HG02943 (cell line): ENCODE results near the gene SLC9B2.

ENCODE experiments used
- ATAC-seq: cut with Tn5 transposase; IDR thresholded peaks from one replicate; pipeline ENCODE4 v1.9.1; 2021; ENCODE audit warnings: mild to moderate bottlenecking, low read depth, moderate library complexity; ENCODE audit not compliant: unreplicated experiment

SLC9B2 gene

DNA sequence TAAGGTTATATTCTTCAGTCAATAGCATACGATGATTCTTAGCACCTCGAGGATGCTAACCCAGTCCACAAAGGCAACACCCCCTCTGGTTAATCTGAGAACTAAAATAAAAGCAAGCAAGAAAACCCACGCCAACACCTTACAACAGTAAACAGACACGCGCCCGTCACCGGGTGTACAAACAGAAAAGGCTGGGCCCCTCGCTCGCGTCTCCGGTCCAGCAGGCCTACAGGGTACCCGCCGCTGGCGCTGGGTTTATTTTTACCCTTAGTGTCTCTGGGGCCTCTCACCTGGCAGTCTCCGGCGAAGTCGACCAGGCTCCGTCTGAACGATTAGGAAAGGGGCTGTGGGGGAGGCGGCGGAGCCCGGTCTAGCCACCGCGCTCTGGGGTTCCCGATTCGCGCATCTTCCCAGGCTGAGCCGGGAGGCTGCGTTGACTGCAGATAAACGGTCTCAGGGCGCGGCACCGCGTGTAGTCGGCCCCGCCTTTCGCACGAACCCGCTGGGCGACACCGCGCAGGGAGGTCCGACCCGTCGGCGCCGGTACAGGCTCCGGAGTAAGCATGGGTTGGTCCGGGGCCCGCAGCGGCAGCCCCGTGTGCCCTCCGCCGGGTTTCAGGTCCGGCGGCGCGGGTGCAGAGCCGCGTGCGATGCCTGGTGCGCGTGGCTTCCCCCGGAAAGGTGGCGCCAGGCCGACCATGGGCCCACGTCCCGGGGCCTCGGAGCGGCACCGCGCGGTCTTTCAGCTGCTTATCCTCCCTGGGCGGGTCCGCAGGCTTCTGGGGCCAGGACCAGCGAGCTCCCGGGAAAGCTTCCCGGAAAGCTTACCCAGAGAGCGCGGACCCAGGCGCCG, 441 bp downstream of the SLC9B2 start:
- ATAC-seq = peak; percentile 53

DNA sequence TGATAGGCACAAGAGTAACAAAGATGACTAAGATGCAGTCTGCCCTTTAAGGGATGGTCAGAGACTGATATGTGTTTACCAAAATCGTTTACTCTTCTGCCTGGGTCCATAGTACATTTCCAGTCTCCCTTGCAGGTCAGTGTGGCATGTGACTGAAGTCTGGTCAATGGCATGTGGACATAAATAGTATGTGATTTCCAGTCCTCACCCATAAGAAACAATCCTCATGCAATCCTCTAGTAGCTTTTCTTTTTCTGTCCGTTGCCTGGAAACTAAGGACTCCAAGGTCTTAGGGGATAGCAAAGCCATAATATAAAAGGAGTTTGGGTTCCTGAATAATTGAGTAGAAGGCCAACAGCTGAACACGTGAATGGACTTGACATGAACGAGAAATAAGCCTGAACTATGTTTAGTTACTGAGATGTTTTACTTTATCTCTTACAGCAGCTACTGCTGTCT, 1.1 kb downstream of the SLC9B2 start:
- ATAC-seq = peak; percentile 4

DNA sequence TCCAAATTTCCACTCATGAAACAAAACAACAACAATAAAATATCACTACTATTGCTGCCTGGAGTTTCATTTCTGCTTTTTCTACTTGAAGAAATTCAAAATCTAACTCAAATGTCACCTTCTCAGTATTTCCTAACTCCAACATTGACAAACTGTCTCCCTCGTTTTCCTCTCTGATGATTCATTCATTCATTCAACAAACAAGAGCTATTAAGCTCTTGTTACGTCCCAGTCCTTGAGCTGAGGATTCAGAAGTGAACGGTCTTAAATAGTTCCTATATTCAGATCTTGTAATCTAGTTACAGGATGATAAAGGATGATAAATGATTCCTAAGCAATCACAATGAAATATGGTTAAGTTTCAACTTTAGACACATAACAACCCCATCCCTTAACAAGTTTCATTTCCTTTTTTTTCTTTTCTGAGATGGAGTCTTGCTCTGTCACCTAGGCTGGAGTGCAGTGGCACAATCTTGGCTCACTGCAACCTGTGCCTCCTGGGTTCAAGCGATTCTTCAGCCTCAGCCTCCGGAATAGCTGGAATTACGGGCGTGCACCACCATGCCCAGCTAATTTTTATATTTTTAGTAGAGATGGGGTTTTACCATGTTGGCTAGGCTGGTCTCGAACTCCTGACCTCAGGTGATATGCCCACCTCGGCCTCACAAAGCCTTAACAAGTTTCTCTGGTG, 1.7 kb downstream of the SLC9B2 start:
- ATAC-seq = peak; percentile 32

DNA sequence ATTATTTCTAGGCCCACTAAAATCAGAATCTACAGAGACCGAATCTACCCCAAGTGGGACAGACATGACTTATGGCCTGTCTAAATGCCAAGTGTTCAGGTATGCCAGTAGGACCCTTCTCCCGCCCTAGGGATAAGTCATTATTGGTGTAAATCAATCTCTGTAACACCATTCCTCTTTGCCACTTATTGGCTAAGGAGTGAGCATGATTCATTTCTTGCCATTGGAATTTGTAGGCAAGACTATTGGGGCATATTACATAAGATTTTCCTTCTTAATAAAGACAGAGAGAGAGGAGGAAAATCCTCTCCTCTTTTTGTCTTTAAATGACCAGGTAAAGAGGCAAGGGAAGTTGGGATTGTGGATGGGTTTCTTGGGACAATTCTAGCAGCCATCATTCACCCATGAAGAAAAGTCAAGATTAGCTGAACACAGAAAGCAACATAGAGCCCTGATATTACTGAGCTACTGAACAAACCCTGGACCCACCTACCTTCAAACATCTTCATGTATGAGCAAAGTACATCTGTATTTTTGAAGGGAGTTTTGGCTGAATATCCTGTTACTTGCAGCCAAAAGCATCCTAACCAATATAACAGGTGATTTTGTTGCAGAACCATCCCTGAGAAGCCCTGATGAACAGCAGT, 2.6 kb downstream of the SLC9B2 start:
- ATAC-seq = no peak

DNA sequence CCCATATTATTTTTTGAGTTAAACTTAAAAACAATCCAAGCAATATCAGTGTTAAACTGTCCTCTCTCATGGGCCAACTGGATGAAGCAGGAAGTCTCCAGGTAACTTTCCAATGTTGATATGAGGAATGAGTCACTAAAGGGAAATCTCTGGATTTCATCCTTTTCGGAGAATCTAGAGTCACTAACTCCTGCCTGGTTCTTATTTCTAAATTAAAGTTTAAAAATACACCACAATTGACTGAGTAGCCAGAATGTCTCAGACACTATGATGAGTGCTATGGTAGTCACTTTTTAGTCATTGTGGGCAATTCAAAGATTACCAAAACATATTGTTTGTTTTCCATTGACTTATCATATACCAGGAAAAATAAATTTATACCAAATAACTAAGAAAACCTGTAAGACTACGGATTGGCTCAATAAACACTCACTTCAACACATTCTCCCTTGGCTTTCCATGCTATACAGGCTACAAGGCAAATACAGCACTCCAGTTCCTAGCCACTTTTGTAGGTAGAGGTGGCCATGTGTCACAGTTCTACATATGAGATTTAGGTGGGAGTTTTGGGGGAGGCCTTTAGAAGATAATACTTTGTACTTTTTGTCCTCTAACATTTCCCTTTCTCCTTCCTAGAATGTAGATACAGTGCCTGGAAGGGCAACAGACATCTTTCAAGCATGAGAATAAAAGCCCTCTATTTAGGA, 8.6 kb downstream of the SLC9B2 start:
- ATAC-seq = no peak

DNA sequence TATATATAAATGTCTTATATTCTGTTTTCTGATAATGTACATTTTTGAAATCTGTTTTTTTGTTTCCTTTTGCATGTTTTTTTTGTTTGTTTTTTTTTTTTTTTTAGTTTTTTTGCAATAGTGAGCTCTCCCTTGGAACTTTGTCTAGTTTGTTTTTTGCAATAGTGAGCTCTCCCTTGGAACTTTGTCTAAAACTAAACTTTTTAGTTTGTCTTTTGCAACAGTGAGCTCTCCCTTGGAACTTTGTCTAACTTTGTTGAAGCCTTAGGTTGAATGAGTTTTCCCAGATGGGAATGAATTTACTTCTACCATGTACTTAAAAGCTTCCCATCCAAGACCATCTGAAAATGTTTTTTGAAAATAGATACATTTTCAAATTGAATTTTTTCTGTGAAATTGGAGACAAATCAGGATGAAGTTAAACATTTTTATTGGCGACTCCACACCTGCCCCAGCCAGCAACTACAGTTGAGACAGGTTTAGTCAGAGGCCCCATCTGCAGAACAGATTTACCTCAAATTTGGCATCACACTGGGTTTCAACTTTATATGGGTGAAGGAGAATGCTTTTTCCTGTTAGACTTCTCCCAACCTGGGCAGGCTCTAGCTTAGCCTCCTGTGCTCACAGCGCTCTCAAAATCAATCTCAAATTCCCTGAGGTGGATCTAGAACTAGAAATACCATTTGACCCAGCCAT, 16.0 kb downstream of the SLC9B2 start:
- ATAC-seq = no peak

DNA sequence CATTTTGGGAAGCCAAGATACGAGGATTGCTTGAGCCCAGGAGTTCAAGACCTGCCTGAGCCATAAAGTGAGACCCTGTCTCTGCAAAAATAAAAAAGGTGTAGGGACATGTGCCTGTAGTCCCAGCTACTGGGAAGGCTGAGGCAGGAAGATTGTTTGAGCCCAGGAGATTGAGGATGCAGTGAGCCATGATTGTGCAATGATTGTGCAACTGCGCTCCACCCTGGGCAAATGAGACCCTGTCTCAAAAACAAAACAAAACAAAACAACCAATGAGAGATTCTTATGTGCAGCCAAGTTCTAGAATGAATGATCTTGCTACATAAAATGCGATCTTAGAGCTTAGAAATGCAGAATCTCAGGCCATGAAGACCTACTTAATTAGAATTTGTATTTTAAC, 22.5 kb downstream of the SLC9B2 start:
- no peak for ATAC-seq

DNA sequence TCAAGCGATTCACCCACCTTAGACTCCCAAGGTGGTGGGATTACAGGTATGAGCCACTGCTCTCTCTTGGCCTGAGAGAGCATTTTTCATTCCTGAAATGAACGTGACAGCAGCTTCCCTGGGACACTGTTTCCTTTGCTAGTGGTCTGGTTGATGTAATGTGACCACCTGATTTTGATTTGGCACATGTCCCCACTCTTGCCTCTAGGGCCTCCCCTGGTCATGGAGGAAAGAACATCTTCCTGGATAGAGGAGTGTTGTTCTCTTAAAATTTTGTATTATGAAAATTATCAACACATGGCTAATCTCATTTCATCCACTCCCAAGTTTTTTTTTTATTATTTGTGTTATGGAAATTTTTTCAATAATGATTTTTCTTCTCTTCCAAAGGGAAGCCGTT, 23.8 kb downstream of the SLC9B2 start:
- no peak for ATAC-seq

DNA sequence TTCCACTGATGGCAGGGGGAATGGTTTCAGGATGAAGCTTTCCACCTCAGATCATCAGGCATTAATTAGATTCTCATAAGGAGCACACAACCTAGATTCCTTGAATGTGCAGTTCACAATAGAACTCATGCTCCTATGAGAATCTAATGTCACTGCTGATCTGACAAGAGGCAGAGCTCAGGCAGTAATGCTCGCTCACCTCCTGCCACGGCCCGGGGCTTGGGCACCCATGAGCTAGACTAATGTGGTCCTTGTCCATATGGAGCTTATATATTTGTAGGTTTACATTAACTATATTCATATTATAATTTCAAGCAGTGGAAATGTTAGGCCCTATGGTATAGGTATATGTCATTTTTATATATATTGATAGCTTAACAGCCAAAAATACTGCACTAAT, 24.4 kb downstream of the SLC9B2 start:
- no peak for ATAC-seq

DNA sequence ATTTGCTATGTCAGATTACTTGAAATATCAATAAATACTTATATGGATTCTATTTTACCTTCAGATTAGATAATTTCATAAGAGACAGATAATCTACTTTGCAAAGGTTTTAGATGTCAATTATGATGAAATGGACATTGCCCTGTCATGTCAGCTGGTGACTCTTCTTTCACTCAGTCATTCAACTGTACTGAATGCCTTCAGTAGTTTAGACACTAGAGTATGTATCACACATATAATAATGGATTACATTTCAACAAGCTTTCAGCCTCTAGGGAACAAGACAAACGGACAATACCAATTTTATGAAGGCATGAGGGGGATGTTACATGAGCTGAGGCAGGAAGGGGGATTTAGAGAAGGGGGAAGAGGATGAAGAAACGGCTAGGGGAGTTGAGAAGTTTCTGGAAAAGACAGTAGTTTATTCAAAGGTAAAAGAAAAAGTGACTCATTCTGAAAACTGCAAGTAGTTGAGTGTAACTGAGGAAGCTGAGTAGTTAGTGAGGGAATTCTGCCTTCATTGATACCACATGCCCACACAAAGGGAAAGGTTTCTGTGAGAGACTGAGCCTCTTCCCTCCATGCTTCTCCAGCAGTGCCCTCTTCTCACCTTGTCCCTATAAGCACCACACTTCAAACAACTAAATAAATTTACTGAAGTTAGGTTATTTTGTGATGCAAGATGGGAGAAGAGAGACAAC, 25.7 kb downstream of the SLC9B2 start:
- ATAC-seq = no peak

DNA sequence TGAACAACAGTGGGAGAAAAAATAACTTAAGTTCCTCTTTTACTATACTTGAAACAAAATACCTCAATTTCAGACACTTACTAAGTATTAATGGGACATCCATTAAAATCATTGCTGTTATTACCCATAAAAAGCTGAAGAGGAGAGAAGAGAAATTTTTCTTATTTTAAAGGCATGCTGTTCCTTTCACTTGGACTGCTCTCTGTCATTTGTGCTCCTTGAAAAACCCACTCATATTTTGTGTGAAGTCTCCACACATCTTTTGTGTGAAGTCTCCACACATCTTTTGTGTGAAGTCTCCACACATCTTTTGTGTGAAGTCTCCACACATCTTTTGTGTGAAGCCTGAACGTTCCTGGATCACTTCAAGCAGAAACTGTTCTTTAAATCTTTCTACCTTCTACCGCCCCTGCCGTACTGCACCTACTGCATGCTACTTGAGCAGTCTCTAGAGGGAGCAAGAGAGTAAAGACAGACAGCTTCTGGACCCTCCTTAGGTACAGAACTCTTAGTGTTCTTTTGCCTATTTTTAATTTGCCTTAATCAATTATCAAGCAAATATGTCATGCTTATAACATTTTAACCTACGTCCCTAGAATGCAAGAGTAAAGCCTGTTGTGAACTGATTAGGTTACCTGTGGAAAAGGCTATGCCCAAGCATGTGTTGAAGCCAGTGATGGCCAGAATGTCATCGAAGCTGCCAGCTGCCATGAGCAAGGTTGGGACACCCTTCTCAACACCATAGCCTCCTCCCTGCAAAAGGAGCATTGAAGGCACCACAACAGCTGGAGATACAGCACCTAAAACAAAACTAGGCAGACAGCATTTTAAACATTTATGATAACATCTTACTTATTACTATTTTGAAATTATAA, 29.9 kb downstream of the SLC9B2 start:
- peak; percentile 98 for ATAC-seq

DNA sequence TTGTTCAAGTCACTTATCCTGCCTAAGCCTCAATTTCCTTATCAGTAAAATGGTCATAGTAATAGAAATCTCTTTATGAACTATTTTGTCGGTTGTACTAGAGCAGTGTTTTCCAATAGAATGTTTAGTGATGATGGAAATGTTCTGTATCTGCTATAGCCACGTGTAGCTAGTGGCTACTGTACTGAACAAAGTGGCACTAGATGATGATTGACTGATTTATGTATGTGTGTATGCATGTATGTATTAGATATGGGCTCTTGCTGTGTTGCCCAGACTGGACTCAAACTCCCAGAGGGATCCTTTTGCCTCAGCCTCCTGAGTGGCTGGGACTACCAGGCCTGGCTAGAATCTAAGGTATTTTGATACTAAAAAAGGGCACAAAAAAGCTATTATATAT, 32.4 kb downstream of the SLC9B2 start:
- ATAC-seq = no peak

DNA sequence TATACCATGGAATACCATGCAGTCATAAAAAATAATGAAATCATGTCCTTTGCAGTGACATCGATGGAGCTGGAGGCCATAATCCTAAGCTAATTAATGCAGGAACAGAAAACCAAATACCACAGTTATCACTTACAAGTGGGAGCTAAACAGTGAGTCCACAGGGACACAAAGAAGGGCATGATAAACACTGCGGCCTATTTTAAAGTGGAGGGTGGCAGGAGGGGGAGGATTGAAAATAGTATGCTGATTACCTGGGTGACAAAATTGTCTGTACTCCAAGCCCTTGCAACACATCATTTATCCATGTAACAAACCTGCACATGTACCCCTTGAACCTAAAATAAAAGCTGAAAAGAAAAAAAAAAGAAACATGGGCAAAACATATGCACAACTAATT, 40.4 kb downstream of the SLC9B2 start:
- ATAC-seq = no peak

DNA sequence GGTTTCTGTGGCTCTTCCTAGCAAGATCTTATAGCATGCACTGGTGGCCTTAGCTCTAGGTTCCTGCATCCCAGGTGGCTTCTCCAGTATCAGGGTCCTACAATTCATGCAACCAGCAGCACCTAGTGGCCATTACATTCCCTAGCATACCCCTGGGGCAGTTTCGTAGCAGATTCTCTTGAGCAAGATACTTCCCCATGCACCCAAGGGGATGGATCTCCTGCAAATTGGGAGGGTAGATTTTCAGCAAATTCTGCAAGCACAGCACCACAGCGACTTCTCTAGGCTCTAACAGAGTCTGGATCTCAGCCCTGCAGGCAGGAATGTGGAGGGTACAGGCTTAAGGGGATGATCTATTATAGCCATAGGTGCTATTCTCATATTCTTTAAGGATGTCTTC, 44.0 kb downstream of the SLC9B2 start:
- ATAC-seq = peak; percentile 77

DNA sequence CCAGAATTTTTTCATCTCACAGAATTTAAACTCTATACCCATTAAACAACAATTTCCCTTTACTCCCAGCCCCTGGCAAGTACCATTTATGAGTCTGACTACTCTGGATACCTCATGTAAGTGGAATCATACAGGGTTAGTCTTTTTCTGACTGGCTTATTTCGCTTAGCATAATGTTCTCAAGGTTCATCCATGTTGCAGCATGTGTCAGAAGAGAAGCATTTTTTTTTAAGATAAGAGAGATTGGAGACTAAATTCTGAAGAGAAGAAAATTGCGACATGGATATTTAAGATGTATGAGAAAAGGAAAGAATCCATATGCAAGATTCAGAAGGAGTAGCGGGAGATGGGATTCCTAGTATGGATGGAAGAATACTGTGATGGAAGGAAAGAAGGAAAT, 45.8 kb downstream of the SLC9B2 start:
- no peak for ATAC-seq

DNA sequence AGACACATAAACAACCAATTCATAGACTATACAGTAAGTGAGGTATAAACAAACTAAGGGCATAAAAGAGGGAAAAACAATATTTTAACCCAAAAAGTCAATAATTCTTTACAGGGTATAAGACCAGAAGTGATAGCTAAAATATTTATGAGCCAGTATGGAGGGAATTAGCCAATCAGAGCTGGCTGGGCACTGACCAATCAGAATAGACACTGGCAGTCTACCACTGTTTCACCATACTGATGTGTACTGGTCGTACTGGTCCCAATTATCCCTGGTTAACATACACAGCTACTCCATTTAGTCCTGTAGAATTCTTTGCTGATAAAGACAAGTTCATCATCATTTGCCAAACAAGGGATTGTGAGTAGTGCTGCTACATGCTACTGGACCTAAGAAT, 47.3 kb downstream of the SLC9B2 start:
- no peak for ATAC-seq

DNA sequence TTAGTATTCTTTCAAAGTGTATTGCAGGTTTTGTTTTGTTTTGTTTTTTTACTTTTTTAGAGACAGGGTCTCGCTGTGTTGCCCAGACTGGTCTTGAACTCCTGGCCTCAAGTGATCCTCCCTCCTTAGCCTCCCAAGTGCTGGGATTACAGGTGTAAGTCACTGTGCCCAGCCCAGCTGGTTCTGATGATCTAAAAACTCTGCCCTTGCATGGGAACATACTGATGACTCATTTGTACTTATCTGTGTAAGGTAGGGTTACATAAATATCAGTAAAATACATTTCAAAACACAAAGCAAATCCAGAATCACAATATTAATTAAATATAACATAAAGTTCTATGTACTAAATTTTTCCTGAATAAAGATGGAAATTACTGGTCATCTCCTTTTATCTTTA, 49.7 kb downstream of the SLC9B2 start:
- no peak for ATAC-seq

DNA sequence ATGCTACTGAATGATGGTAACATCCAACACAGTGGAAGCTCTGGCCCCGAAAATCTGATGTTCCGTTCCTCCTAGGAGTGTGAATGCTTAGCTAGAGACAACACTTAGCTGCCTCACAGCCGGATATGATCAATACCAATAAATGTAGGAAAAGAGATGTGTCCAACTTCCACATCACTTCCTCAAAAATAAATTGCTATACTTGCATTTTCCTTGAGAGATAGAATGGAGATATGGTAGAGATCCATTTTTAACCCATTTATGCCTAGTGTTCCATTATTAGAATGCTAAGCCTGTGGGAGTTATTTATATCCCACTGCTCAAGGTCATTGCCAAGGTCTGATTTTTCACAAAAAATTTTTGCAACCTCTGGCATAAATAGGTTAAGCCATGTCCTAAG, 51.6 kb downstream of the SLC9B2 start:
- ATAC-seq = no peak

DNA sequence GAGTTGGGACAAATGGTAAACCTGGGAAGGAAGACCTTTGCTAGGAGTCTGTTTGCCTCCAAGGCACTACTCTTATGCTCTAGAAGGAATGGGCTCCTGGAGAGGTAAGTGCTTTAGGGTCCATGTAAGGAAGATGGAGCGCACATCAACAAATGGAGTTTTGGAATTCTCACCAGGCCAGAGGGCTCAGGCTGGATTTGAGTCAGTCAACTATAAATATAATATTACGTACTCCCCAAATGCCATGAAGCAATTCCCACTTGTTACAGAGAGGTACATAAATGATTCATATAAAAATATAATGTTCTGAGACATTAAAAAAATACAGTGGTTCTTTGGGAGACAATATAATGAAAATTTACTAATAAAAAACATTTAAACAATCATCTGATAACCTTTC, 55.4 kb downstream of the SLC9B2 start:
- ATAC-seq = no peak
